ENCODE data around the gene CAPN15. TPM values are rescaled to one million over a fixed set of nuclear protein-coding genes. Genes with fewer than 3 reads are reported as not detected.
"Not testable (repeated sequence)": the region's sequence is repeated elsewhere in the genome, so short reads cannot be mapped to it uniquely, and the experiment has no call there.

Gene CAPN15
- total RNA-seq, 2 experiments from 2014 or later: 32.9 to 54.0 TPM

DNA sequence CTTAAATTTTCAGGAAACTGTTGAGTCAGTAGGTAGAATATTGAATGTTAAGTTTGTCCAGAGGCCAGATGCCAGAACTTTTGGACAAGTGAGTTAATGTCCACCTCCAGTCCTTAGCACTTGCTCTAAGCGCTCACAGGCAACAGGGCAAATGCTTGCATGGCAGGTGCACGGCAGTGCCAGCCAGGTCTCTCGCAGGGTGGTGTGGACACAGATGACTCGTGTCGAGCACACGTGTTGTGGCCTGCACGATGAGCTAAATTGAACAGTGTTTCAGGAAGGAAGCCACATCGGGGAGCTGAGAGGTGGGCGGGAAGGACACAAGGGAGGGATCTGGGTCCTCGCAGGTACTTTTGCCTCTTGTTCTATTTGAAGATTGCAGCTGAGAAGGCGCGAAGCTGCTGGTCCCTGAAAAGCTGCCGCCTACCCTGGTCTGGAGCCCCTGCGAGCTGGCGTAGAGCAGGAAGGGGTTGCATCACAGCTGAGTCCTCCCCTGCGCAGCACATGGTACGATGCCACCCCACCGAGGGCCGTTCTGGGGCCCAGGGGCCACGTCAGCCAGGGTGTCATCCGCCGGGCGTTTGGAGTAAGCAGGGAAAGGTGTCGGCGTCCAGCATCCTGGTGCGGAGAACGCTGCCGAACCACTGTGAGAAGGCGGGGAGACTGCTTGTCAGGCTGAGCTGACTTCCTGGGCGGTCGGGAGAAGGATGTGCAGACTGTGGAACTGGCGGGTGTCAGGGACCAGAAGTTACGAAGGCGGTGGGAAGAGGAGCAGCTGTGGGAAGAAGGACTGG lies 68.6 kb downstream of the CAPN15 start:
- peaks cover 9% of the 10 kb centered on the region for H3K36me3 ChIP-seq (ENCODE audit: insufficient read depth, low read length)
- H2AFZ ChIP-seq (ENCODE audit: low read length): no peak overlapping the region
- TF ChIP-seq, protein P1, sequence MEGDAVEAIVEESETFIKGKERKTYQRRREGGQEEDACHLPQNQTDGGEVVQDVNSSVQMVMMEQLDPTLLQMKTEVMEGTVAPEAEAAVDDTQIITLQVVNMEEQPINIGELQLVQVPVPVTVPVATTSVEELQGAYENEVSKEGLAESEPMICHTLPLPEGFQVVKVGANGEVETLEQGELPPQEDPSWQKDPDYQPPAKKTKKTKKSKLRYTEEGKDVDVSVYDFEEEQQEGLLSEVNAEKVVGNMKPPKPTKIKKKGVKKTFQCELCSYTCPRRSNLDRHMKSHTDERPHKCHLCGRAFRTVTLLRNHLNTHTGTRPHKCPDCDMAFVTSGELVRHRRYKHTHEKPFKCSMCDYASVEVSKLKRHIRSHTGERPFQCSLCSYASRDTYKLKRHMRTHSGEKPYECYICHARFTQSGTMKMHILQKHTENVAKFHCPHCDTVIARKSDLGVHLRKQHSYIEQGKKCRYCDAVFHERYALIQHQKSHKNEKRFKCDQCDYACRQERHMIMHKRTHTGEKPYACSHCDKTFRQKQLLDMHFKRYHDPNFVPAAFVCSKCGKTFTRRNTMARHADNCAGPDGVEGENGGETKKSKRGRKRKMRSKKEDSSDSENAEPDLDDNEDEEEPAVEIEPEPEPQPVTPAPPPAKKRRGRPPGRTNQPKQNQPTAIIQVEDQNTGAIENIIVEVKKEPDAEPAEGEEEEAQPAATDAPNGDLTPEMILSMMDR (conservative IDR thresholded peaks at IDR 0.05; ENCODE audit: low read length): no peak
- no peak for TF ChIP-seq EZH2phosphoT487 (IDR thresholded peaks at IDR 0.05; ENCODE audit: borderline replicate concordance, low read depth, low read length)
- H3K79me2 ChIP-seq (ENCODE audit: insufficient read depth, low read depth, low read length): no peaks in the 10 kb centered on the region
- CTCF ChIA-PET (ENCODE audit: unreplicated experiment): no interaction called here
- no peak for DNase-seq (ENCODE audit: low spot score)
- peaks cover 13% of the 10 kb centered on the region for H3K4me1 ChIP-seq (ENCODE audit: insufficient read depth, low read length, poor library complexity, severe bottlenecking)
- no peak overlapping the region for H3K4me3 ChIP-seq (ENCODE audit: low read depth, low read length, poor library complexity, severe bottlenecking)
- H3K9me2 ChIP-seq (ENCODE audit: insufficient read depth, low read length): no peaks in the 10 kb centered on the region
- POLR2A ChIA-PET: no interaction called here
- H3K27ac ChIP-seq (ENCODE audit: low read depth, low read length, poor library complexity, severe bottlenecking): no peak overlapping the region
- intact Hi-C loops (cut with micrococcal nuclease; ENCODE audit: unreplicated experiment): no loop called here
- H3K9me3 ChIP-seq (ENCODE audit: low read length): no peaks in the 10 kb centered on the region
- H4K20me1 ChIP-seq (ENCODE audit: insufficient read depth, low read length): no peaks in the 10 kb centered on the region
- BruUV-seq (replicated peaks): no TSS peak
- H3K4me2 ChIP-seq (ENCODE audit: low read length): no peak overlapping the region

DNA sequence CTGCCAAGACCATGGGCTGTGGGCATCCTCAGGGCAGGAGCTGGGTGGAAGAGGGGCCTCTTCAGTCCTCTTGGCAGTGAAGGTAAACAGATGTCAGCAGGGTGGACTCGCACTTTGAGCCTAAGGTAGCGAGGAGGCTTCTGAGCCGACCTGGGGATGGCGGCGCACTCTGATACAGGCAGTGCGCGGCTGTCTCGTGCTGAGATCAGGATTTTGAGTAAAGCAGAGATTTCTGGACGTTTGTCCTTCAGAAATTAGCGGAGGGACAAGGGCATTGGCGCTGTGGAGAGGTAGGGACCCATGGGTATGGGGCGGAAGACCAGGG lies 69.2 kb downstream of the CAPN15 start:
- Histone ChIP-seq H3K4me2 (ENCODE audit: low read length) (no peak overlapping the region), H3K9me2 (ENCODE audit: insufficient read depth, low read length) (no peaks in the 10 kb centered on the region), H3K4me1 (ENCODE audit: insufficient read depth, low read length, poor library complexity, severe bottlenecking) (peaks cover 12% of the 10 kb centered on the region), H3K9me3 (ENCODE audit: low read length) (no peaks in the 10 kb centered on the region), H2AFZ (ENCODE audit: low read length) (no peak overlapping the region), H3K36me3 (ENCODE audit: insufficient read depth, low read length) (peaks cover 9% of the 10 kb centered on the region), H3K79me2 (ENCODE audit: insufficient read depth, low read depth, low read length) (no peaks in the 10 kb centered on the region), H3K27ac (ENCODE audit: low read depth, low read length, poor library complexity, severe bottlenecking) (no peak overlapping the region), H3K4me3 (ENCODE audit: low read depth, low read length, poor library complexity, severe bottlenecking) (no peak overlapping the region), H4K20me1 (ENCODE audit: insufficient read depth, low read length) (no peaks in the 10 kb centered on the region)
- no peak for TF ChIP-seq EZH2phosphoT487 (IDR thresholded peaks at IDR 0.05; ENCODE audit: borderline replicate concordance, low read depth, low read length)
- TF ChIP-seq, protein P1 (conservative IDR thresholded peaks at IDR 0.05; ENCODE audit: low read length): no peak
- DNase-seq (ENCODE audit: low spot score): no peak
- intact Hi-C loops (cut with micrococcal nuclease; ENCODE audit: unreplicated experiment): no loop called here
- BruUV-seq (replicated peaks): no TSS peak
- ChIA-PET CTCF (ENCODE audit: unreplicated experiment) (no interaction called here), POLR2A (no interaction called here)

DNA sequence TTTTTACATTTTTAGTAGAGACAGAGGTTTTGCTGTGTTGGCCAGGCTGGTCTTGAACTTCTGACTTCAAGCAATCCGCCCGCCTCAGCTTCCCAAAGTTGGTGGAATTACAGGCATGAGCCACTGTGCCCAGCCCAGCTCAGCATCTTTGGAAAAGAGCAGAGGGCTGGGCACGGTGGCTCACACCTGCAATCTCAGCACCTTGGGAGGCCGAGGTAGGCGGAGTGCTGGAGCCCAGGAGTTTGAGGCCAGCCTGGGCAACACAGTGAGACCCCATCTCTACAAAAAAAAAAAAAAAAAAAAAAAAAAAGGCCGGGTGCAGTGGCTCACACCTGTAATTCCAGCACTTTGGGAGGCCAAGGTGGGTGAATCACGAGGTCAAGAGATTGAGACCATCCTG lies 70.1 kb downstream of the CAPN15 start:
- H3K4me1 ChIP-seq (ENCODE audit: insufficient read depth, low read length, poor library complexity, severe bottlenecking): peaks cover 10% of the 10 kb centered on the region
- H3K9me2 ChIP-seq (ENCODE audit: insufficient read depth, low read length); POLR2A ChIA-PET; BruUV-seq (replicated peaks); H3K9me3 ChIP-seq (ENCODE audit: low read length); H2AFZ ChIP-seq (ENCODE audit: low read length); intact Hi-C loops (cut with micrococcal nuclease; ENCODE audit: unreplicated experiment); H3K79me2 ChIP-seq (ENCODE audit: insufficient read depth, low read depth, low read length); DNase-seq (ENCODE audit: low spot score); H3K27ac ChIP-seq (ENCODE audit: low read depth, low read length, poor library complexity, severe bottlenecking); H4K20me1 ChIP-seq (ENCODE audit: insufficient read depth, low read length); CTCF ChIA-PET (ENCODE audit: unreplicated experiment); H3K4me2 ChIP-seq (ENCODE audit: low read length); H3K36me3 ChIP-seq (ENCODE audit: insufficient read depth, low read length); H3K4me3 ChIP-seq (ENCODE audit: low read depth, low read length, poor library complexity, severe bottlenecking): not testable (repeated sequence)
